GM12872 (cell line): ENCODE data around the gene ZNF385C.

ENCODE experiments used
- TF ChIP-seq, protein P1 (sequence below): IDR thresholded peaks from 3 replicates; pipeline ENCODE4 v1.5.1; 2011; ENCODE audit warnings: low read depth, mild to moderate bottlenecking, low read length, moderate library complexity; ENCODE audit not compliant: insufficient read depth

Gene ZNF385C

DNA sequence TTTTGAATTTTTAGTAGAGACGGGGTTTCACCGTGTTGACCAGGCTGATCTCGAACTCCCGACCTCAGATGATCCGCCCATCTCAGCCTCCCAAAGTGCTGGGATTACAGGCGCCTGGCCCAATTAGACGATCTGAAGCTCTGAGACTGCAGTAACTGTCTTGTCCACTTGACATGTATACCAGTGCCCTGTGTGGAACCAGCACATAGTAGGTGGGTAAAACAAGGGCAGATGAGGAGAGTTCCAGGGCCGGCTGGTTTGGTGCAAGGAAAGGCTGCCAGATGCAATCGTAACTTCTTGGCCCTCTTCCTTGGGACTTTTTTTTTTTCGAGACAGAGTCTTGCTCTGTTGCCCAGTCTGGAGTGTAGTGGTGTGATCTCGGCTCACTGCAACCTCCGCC is 50.9 kb downstream of the ZNF385C start:
- TF ChIP-seq, protein P1, sequence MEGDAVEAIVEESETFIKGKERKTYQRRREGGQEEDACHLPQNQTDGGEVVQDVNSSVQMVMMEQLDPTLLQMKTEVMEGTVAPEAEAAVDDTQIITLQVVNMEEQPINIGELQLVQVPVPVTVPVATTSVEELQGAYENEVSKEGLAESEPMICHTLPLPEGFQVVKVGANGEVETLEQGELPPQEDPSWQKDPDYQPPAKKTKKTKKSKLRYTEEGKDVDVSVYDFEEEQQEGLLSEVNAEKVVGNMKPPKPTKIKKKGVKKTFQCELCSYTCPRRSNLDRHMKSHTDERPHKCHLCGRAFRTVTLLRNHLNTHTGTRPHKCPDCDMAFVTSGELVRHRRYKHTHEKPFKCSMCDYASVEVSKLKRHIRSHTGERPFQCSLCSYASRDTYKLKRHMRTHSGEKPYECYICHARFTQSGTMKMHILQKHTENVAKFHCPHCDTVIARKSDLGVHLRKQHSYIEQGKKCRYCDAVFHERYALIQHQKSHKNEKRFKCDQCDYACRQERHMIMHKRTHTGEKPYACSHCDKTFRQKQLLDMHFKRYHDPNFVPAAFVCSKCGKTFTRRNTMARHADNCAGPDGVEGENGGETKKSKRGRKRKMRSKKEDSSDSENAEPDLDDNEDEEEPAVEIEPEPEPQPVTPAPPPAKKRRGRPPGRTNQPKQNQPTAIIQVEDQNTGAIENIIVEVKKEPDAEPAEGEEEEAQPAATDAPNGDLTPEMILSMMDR: 0 out of 3 replicates have a peak, but pooled peaks have one; percentile 2

DNA sequence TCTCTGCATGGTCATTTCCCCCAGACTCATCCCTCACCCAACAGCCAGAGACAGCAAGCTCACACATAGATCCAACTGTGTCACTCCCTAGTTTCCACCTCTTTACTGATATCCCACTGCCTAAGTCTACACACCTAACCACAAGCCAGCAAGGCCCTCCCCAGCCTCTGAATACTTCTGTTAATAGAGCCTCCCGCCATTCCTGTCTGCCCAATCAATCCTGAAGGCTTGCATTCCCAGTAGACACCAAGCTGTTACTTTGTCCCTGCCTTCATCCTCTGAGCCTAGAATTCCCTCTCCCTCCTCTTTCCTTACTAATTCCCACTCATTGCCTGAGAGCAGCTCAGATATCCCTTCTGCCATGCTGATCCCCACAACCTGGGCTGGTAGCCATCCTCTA is 52.6 kb downstream of the ZNF385C start:
- TF ChIP-seq, protein P1: no peak

DNA sequence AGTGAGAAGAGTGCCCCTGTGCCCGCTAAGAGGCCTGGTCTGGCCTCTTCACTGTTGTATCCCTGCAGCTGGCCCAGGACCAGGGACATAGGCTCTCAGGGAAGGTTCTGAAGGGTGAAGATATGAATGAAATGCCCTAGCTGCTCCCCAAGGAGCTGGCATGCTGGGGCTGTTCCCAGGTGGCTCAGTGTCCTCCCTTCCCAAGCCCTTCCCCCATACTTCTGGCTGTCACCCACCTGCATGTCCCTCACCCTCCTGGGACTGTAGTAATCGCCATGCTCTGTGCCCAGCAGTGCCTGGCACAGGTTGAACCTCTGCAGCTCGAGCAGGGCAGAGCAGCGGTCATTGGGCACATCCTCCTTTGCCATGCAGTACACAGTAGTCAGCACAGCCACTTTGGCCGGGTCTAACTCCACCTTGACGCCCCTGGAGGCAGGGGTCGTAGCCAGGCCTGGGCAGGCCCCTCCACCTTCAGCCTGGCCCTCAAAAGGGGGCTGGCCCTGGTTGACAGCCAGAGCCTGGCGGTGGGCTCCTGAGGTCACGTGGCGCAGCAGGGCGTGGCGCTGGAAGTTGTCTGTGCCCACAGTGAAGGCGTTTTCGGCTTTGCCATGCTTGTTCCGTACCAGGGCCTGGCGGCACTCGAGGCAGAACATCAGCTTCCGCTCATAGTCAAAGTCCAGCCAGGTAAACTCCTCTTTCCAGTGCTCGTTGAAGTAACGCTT is 55.5 kb downstream of the ZNF385C start:
- TF ChIP-seq, protein P1: no peak

DNA sequence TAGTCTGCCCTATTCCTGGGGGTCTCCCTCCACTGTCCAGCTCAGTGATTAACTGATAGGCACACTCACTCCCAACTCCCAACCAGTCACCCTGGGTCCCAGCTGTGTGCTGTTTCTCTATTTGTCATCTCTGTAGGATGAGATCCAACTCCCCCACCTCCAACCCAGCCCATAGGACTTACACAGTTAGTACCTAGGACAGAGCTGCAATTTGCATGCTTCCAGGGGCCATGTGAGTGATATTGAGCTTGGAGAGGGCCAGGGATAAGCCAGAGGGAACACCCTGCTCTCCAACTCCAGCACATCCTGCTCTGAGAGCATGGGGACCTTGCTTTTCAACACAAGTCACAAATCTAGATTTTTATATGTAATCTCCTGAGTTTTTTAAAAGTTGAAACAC is 56.7 kb downstream of the ZNF385C start:
- TF ChIP-seq, protein P1: no peak

DNA sequence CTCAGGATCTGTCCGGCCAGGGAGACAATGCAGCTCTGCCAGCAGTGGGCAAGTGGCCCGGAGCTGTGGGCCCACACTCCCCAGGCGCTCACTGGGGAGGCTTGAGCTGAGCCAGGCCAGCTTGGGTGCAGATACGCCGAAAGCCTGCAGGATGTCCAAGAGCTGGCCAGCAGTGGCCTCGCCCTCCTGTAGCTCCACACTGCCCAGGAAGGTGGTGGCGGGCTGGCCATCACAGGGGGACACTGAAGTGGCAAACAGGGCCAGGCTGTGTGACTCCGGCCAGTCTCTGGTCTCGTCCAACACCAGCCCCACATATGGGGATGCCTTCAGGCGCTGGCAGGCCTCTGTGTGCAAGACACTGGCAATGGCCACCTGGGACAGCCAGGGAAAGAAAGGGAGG is 57.5 kb downstream of the ZNF385C start:
- TF ChIP-seq, protein P1: no peak

DNA sequence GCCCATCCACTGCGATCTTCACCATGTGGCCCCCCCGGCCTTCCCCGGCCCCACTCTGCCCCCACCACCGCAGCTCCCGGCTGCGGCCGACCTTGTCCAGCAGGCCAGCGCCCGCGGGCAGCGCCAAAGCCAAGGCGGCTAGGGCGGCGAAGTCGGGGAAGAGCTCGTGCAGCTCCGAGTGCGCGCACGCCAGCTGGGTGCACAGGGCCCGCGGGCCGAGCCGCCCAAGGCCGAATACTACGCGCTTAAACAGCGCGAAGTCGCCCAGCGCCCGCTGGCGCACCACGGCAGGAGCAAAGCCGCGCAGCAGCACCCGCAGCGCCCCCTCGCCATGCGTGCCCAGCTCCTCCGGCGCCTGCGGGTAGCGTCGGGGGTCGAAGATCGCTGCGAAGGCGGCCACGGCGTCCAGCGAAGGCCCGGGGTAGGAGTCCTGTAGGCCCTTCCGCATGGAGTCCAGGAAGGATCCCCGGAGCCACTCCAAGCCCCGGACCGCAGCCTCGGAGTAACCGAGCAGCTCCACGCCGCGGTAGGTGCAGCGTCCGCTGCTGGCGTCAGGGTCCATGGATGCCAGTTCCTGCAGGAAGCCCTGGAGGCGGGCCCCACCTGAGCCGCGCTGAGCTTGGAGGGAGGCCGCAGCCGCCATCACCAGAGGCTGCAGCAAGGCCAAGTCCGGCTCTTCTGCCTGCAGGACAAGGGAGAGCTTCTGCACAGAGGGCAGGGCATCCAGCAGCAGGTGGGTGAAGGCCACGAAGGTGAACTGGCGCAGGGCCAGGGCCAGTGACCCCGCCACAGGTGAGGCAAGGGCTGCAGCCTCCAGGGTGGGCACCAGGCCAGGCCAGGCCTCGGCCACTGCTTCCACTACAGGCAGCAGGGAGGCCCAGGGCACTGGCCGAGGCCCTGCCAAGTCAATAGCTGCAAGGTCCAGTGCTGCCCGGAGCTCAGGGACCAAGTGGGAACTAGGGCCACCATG is 58.2 kb downstream of the ZNF385C start:
- TF ChIP-seq, protein P1: no peak

DNA sequence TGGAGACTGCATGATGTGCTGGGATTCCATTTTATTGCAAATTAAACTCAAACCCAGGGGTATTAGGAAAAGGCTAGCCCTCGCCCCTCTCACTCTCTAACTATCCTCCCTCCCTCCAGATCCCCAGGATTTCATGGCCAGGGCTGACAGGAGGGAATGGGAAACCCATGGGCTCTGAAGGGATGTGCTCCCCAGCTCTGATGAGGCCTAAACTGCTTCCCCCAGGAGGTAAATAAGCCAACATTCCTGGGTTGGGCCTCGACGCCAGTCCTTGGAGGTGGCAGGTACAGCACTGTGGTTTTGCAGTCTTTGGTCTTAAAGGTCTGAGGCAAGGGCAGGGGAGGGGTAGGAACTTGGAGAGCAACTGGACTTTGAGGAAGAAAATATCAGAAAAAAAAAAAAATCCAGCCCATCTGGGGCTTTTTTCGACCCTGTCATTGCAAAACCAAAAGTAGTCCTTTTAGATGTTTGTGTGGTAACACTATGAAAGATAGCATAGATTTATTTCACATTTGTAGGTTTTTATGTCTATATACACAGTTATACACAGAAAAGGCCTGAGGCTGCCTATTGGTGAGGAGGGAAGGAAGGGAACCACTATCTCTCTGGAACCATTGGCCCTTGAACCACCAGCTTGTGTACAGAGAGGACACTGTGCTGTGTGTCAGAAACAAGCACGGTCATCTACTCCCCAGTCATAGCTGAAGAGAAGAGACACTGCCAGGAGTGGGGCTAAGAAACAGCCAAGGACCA is 59.9 kb downstream of the ZNF385C start:
- TF ChIP-seq, protein P1: no peak
